HG03280 (cell line): ENCODE measurements around the gene CDK17.

Experiments
- ATAC-seq: cut with Tn5 transposase; IDR thresholded peaks from one replicate; pipeline ENCODE4 v1.9.1; 2021; ENCODE audit warnings: mild to moderate bottlenecking, moderate library complexity; ENCODE audit not compliant: unreplicated experiment

The CDK17 gene

GRCh38 chr12:96241846-96242256 lies 158.4 kb downstream of the CDK17 start:
- ATAC-seq = no peak

DNA sequence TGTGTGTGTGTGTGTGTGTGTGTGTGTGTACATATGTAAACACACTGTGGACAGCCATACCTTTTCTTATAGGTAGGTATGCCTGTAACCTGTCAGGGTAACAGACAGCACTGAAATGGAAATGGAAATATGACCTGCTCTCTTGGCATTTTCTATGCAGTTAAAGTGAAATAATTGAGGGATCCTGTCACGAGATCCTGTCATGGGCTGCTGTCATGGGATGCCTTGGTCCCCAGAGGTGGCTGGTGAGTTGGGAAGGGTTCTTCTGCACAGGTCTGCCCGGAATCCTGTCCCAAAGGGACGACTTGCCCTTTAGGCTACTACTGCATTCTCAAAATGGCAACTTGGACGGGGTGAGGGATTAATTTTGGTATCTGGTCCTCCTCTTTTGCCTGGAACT lies 158.8 kb downstream of the CDK17 start:
- no peak for ATAC-seq

- no peak for ATAC-seq
Measured at GRCh38 chr12:96240656-96241055, 159.6 kb downstream of the CDK17 start.

DNA sequence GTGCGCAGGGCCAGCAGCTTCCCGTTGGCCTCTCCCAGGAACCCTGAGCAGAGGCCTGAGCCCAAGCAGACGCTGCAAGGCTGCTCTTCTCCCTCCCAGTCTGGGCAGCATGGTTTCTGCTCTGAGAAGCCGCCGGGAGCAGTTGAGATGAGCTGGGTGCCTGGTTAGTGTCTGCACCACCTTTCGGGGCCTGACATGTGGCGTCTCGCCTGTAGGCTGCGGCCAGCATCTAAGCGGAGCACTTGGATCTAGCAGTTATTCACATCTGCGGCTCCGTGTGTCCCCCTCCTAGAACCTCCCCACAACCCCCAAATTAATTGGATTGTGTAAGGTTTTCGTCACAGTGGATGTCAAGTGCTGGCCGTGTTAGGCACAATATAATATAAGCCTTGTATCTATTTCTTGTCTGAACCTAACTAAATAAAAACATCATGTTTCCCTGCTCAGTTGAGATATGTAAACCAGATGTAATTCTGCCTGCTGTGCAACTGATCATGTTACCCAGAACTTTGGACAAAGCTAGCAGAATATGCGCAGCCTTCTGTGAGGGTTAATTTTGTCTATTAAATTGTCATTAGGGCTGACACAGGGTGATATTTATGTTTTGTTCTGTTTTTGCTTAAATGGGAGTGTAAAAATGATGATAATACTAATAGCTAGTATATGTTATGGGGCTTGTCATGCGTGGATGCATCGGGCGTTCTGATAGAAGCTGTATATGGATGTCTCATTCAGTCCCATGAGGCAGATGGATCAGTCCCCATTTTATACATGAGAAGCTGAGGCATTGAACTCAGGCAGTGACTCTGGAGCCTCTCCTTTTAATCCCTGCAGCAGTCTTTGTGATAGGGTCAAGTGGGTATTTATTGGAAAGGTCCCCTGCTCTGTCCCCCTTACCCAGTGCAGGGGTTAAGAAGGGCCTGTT lies 160.3 kb downstream of the CDK17 start:
- ATAC-seq = no peak

GRCh38 chr12:96238336-96239047 lies 161.7 kb downstream of the CDK17 start:
- ATAC-seq = no peak

GRCh38 chr12:96237465-96238077 lies 162.7 kb downstream of the CDK17 start:
- no peak for ATAC-seq

GRCh38 chr12:96237035-96237434 lies 163.2 kb downstream of the CDK17 start:
- no peak for ATAC-seq

GRCh38 chr12:96236221-96236822 lies 163.9 kb downstream of the CDK17 start:
- no peak for ATAC-seq

DNA sequence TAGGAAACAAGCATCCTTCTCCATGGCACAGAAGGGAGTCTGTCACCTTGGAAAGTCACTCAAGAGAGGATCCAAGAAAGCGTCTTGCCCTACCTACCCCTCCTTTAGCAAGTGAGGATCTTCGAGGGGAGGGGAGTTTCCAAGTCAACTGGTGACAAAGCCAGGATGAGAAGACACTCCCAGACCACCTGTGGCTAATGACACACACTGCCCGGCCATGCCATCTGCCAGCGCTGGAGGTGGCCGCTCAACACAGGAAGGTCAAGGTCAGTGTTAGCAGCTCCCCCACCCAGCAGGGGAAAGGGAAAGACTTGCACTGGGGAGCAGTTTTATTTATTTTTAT lies 164.8 kb downstream of the CDK17 start:
- ATAC-seq = no peak

GRCh38 chr12:96234591-96235483 lies 165.4 kb downstream of the CDK17 start:
- ATAC-seq = no peak

- ATAC-seq = no peak
Measured at GRCh38 chr12:96233939-96234461, 166.2 kb downstream of the CDK17 start.

GRCh38 chr12:96233168-96233567 lies 167.1 kb downstream of the CDK17 start:
- ATAC-seq = no peak

DNA sequence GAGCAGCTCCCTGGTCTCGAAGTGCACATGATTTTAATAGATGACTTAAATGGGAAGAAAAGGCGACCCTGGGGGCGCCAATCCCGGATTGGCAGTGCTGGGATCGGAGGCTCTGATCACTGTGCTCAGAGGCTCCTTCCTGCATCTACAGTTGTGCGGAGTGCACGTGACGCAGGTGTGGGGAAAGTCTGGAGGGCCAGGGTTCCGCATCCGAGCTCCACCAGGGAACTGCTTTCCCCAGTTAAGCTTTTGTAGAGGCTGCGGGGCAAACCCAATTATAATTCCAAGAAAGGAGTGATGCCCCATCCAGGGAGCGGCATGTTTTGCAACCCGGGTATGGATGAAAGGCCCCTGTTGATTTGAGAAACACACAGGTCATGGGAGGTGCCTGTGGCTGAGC lies 169.6 kb downstream of the CDK17 start:
- ATAC-seq = no peak

- ATAC-seq = no peak
Measured at GRCh38 chr12:96228566-96229248, 171.5 kb downstream of the CDK17 start.
